ENCODE data around the gene CYP2A13.
"Not testable (repeated sequence)": the region's sequence is repeated elsewhere in the genome, so short reads cannot be mapped to it uniquely, and the experiment has no call there.

Gene CYP2A13, protein sequence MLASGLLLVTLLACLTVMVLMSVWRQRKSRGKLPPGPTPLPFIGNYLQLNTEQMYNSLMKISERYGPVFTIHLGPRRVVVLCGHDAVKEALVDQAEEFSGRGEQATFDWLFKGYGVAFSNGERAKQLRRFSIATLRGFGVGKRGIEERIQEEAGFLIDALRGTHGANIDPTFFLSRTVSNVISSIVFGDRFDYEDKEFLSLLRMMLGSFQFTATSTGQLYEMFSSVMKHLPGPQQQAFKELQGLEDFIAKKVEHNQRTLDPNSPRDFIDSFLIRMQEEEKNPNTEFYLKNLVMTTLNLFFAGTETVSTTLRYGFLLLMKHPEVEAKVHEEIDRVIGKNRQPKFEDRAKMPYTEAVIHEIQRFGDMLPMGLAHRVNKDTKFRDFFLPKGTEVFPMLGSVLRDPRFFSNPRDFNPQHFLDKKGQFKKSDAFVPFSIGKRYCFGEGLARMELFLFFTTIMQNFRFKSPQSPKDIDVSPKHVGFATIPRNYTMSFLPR

DNA sequence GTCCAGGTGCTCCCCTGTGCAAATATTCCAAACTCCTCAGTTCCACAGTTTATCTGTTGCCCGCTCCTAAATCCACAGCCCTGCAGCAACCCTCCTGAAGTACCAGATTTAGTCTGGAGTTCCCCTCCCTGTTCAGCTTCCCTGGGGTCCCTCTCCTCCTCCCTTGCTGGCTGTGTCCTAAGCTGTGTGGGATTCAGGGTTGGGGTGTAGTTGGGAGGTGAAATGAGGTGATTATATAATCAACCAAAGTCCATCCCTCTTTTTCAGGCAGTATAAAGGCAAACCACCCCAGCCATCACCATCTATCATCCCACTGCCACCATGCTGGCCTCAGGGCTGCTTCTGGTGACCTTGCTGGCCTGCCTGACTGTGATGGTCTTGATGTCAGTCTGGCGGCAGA lies at the start of gene CYP2A13:
Gene CYP2A13, plus strand, starts transcription at position 301 of the 400 bp plus-strand sequence. Its CDS starts 21 bp downstream, at position 322.
- DNase-seq (ENCODE audit: low read depth in 2 of 2, low spot score in 1 of 2): no peak

DNA sequence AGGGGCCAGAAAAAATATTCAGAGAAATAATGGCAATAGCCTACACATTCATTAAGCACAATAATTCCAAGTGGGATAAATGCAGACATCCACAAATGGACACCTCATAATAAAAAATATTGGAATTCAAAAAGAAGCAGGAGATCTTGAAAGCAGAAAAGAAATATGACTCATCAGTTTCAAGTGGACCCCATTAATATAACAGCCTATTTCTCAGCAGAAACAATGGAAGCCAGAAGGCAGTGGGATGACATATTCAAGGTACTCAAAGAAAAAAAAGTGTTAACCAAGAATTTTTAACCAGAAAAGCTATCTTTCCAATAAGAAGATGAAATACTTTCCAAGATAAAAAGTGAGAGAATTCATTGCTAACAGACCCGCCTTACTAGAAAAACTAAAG lies 48.4 kb upstream of the CYP2A13 start:
- DNase-seq (ENCODE audit: low read depth in 2 of 2, low spot score in 1 of 2): no peak

DNA sequence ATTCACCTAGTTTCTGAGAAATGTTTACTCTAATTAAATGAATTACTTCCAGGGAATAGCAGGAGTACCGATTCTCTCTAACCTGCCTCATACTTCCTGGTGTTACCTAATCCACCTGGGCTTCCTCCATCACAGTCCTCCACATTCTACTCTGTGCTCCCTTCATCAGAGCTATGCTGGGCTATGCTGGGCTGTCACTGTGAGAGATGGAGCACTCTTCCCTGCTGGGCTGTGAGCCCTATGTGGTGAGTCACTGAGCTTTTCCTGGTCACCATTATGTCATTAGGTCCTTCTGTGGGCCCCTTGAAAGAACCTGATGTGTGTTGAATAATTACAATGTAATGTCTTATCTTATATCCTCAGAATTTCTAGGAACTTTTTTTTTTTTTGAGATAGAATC lies 43.2 kb upstream of the CYP2A13 start:
- DNase-seq (ENCODE audit: low read depth in 2 of 2, low spot score in 1 of 2): not testable (repeated sequence)

DNA sequence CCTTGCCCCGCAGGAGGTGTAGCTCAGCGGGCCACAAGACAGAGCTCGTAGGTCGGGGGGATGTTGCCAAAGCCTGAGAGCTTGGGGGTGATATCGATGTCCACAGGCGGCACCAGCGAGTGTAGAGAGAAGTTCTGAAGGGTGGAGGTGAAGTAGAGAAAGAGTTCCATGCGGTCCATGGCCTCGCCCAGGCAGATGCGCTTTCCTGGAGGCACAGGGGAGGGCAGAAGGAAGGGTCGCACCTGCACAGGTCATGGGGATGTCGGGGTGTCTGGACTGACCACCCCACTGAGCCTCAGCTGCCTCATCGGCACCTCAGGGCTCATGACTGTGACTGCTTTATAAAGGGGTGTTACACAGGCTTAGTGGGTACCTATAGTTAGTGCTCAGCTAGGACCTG lies 37.8 kb upstream of the CYP2A13 start:
- no peak for DNase-seq (ENCODE audit: low read depth in 2 of 2, low spot score in 1 of 2)

DNA sequence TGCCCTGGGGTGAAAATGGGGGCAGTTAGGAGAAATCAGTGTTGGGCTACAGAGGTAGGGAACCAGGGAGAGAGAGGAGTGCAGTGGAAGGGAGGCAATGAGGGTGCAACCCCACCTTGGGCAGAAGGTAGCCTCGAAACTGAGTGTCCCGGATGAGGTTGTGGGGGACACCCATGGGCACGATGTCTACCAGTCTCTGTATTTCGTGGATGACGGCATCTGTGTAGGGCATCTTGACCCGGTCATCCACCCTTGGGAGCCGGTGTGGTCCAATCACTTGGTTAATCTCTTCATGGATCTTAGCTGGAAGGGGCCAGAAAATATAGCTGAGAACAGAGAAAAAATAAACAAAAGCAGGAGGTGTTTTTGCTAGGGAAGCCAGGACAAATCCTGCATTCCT lies 36.1 kb upstream of the CYP2A13 start:
- DNase-seq (ENCODE audit: low read depth in 2 of 2, low spot score in 1 of 2): not testable (repeated sequence)

DNA sequence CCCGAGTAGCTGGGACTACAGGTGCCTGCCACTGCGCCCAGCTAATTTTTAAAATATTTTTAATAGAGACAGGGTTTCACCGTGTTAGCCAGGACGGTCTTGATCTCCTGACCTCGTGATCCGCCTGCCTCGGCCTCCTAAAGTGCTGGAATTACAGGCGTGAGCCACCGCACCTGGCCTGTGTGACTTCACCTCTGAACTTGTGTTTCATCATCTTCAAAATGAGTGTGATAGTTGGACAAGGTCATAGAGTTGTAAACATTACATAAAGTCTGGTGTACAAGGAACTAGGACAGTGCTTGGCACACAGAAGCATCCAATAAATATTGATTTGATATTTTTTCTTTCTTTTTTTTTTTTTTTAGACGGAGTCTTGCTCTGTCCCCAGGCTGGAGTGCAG lies 34.9 kb upstream of the CYP2A13 start:
- not testable (repeated sequence) for DNase-seq (ENCODE audit: low read depth in 2 of 2, low spot score in 1 of 2)

DNA sequence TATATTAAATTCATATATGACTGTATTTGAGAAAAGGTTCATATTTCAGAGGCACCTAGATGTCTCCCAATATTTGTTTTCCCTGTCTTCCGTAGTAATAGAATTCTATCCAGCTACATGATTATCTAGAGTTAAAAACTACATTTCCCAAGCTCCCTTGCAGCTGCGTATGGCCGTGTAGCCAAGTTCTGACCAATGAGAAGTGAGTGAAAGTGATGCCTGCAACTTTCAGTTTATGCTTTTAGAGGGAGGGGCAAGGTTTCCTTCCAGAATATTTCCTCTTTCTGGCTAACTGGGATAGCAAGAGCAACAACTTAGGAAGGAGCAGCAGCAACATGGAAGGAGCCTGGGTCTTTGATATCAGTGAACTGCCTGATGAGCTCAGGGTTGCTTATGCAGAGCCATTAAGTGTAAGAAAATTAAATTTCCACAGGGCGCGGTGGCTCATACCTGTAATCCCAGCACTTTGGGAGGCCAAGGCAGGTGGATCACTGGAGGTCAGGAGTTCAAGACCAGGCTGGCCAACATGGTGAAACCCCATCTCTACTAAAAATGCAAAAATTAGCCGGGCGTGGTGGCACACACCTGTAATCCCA lies 23.2 kb upstream of the CYP2A13 start:
- no peak for DNase-seq (ENCODE audit: low read depth in 2 of 2, low spot score in 1 of 2)

DNA sequence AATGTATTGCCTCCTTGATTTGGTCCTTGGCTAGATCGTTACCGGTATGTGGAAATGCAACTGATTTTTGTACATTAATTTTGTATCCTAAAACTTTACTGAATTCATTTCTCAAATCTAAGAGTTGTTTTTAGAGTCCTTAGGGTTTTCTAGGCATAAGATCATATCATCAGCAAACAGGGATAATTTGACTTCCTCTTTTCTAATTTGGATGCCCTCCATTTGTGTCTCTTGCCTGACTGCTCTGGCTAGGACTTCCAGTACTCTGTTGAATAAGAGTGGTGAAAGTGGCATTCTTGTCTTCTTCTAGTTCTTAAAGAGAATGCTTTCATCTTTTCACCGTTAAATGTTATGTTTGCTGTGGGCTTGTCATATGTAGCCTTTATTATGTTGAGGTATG lies 12.0 kb upstream of the CYP2A13 start:
- no peak for DNase-seq (ENCODE audit: low read depth in 2 of 2, low spot score in 1 of 2)

DNA sequence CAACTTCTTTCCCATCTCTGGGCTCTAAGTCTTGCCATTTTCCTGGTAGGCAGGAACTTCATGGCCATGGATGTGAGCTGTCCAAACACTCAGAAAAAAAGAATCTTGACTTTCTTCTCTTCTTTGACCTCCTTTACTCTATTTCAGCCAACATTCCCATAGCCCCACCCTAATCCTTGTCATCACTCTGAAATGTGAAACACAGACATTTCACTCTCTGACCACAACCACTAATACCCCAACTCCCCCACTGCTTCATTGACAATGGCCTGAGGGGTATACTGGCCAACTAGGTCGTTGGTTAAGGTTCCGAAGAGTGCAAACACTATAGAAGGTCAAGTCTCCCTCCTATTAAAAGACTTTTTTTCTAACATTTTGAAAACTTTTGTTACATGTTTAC lies 4.7 kb upstream of the CYP2A13 start:
- DNase-seq (ENCODE audit: low read depth in 2 of 2, low spot score in 1 of 2): no peak

DNA sequence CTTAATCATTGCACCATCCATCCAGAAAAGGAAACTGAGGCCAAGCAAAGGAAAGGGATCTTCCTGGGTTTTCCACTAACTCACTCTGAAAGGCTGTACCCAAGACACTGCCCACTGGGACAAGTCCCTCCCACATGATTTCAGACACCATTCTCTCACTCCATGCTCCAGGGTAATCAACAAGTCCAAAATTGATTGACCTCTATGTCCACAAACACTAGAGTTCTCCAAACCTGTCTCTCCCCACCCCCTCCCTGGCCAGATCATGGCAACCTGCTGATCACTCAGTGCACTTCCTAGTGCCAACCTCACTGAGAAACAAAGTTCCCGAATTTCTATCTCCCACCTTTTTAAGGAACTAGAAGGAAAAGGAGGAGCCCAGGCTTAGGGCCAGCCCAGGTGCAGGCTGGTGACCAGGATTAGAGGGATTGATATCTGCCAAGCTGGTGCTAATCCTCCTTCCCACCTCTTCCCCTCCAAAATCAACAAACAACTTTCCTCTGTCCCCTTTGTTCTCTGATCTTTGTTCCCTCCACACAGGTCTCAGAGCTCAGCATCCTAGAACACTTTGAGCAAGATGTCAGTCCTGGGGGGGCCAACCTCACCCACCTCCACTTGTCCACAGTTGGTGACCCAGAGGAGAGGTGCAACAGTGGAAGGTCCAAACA lies 2.4 kb upstream of the CYP2A13 start:
- no peak for DNase-seq (ENCODE audit: low read depth in 2 of 2, low spot score in 1 of 2)

DNA sequence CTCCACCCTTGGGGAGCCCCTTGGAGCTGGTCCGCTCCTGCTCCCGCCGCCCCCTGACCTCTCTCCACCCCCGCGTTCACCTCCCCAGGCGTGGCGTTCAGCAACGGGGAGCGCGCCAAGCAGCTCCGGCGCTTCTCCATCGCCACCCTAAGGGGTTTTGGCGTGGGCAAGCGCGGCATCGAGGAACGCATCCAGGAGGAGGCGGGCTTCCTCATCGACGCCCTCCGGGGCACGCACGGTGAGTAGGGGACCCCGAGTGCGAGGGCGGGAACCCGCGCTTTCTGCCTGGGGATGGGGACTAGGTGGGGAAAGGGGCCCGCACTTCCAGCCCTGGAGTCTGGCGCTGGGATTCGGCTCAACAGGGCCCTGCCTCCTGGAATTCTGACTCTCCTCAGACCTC lies 1.7 kb downstream of the CYP2A13 start:
- no peak for DNase-seq (ENCODE audit: low read depth in 2 of 2, low spot score in 1 of 2)

DNA sequence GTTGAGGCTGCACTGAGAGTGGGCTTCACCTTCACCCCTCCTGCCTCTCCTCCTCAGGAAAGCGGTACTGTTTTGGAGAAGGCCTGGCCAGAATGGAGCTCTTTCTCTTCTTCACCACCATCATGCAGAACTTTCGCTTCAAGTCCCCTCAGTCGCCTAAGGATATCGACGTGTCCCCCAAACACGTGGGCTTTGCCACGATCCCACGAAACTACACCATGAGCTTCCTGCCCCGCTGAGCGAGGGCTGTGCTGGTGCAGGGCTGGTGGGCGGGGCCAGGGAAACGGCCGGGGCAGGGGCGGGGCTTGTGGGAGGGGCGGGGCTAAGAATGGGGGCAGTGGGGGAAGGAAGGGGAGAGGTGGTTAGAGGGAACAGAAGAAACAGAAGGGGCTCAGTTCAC lies 7.5 kb downstream of the CYP2A13 start:
- DNase-seq (ENCODE audit: low read depth in 2 of 2, low spot score in 1 of 2): no peak

DNA sequence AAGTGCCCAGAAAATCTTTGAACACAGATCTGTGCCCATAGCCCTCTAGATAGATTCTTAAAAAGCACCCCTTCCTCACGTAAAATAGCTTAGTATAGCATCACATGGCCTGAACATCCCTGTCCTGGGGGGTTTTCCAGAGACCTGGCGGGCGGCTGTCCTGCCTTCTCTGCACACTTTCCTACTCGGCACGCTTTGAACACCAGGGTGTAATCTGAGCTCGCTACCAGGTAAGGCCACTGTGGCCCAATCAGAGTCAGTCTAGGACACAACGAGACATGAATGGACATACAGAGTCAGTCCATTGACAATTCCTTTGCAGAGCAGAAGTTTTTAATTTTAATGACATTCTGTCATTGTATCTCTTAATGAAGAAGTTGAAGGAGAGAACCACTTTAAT lies 8.1 kb downstream of the CYP2A13 start:
- no peak for DNase-seq (ENCODE audit: low read depth in 2 of 2, low spot score in 1 of 2)

DNA sequence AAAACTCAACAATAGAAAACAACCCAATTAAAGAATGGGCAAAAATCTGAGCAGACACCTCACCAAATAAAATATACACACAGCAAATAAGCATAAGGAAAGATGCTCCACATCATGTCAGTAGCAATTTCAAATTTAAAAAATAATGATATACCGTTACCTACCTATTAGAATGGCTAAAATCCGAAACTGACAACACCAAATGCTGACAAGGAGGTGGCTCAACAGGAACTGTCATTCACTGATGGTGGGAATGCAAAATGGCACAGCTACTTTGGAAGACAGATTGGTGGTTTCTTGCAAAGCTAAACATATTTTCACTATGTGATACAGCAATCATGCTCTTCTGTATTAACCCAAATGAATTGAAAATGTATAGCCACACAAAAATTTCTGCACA lies 9.1 kb downstream of the CYP2A13 start:
- DNase-seq (ENCODE audit: low read depth in 2 of 2, low spot score in 1 of 2): no peak

DNA sequence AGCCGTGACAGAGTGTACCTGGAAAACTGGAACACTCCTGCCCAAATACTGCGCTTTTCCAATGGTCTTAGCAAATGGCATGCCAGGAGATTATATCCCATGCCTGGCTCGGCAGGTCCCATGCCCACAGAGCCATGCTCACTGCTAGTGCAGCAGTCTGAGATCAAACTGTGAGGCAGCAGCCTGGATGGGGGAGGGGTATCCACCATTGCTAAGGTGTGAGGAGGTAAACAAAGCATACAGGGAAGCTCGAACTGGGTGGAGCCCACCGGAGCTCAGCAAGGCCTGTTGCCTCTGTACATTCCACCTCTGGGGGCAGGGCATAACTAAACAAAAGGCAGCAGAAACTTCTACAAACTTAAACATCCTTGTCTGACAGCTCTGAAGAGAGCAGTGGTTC lies 10.5 kb downstream of the CYP2A13 start:
- no peak for DNase-seq (ENCODE audit: low read depth in 2 of 2, low spot score in 1 of 2)

DNA sequence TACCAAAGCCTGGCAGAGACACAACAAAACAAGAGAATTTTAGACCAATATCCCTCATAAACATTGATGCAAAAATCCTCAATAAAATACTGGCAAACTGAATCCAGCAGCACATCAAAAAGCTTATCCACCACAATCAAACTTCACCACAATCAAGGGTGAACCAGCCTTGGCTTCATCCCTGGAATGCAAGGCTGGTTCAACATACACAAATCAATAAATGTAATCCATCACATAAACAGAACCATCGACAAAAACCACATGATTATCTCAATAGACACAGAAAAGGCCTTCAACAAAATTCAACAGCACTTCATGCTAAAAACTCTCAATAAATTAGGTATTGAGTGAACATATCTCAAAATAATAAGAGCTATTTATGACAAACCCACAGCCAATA lies 14.0 kb downstream of the CYP2A13 start:
- DNase-seq (ENCODE audit: low read depth in 2 of 2, low spot score in 1 of 2): not testable (repeated sequence)

DNA sequence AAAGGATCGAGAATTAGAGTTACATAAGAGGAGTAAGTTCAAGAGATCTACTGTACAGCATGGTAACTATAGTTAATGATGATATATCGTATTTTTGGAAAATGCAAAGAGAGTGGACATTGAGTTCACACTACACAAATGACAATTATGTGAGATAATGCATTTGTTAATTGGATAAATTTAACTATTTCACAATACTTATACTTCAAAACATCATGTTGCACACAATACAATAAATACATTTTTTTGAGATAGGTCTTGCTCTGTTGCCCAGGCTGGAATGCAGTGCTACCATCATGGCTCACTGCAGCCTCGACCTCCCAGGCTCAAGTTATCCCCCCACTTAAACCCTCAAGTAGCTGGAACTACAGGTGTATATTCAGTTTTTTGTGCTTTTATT lies 17.9 kb downstream of the CYP2A13 start:
- DNase-seq (ENCODE audit: low read depth in 2 of 2, low spot score in 1 of 2): no peak

DNA sequence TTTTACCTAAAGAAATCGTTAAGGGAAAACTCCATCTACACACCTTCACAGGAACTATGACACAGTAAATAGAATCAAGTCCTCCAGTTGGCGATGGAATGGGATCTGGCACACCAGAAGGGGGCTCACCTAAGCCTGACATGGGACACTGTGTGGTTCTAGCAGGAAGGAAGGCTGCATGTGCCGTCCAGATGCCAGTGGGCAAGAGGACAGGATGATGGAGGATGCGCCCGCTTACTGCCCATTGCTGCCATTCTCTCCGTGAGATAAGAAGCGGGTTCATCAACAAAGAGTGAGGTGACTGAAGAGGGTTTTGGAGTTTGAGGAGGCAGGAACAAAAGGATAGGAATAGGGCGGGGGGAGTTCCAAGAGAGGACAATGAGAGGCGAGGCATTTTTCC lies 23.0 kb downstream of the CYP2A13 start:
- no peak for DNase-seq (ENCODE audit: low read depth in 2 of 2, low spot score in 1 of 2)

DNA sequence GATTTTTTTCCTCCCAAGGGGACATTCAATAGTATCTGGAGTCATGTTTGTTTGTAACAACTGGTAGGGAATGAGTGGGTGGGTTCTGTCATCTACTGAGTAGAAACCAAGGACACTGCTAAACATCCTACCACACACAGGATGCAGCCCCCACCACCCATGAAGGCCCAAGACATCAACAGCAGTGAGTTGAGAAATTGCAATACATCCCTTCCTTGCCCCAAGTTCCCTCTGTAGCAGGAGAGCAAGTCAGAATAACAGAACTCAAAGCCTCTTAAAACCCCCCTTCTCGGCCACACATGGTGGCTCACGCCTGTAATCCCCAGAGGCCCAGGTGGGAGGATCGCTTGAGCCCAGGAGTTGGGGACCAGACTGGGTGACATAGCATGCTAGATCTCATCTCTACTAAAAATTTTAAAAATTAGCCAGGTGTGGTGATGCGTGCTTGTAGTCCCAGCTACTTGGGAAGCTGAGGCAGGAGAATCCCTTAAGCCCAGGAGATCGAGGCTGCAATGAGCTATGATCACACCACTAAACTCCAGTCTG lies 23.6 kb downstream of the CYP2A13 start:
- no peak for DNase-seq (ENCODE audit: low read depth in 2 of 2, low spot score in 1 of 2)

DNA sequence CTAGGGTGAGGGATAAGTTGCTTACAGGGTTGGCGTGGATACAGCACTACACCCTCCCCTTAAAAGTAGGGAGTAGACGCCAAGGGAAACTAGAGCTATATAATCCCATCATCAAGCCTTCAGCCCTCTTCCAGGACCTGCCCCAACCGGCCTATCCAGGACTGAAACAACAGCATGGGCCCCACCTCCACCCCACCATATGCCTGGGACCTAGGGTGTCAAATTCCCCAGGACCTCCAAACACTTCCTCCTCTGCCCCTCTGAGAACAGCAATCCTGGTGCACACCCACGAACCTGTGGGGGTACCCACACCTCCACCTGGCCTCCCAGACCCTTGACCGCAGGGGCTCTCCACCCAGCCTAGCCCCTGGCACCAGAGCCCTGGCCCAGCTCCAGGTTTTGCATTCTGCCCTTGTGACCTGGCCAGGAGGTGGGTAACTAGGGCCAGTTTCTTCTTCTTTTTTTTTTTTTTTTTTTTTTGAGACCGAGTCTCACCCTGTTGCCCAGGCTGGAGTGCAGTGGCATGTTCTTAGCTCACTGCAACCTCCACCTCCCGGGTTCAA lies 24.6 kb downstream of the CYP2A13 start:
- no peak for DNase-seq (ENCODE audit: low read depth in 2 of 2, low spot score in 1 of 2)

DNA sequence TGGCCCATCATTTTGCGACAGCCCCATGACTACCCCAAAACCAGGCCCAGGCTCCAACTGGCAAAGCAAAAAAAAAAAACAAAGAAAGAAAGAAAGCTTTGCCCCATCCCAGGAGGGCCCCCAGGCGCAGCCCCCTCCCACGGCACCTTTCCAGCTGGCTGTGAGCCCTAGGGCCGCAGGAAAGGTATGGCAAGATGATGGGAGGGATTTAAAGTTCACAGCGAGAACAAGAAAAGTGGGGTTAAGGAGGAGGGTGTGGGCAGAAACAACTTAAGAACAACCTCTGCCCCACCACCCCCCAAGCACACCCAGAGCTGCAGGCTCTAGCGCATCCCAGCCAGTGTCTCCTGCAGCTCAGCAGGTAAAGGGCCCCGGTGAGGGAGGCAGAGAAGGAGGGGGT lies 25.9 kb downstream of the CYP2A13 start, which contains the start of gene CYP2F1:
Gene CYP2F1, plus strand, starts transcription at position 301 of the 400 bp plus-strand sequence. CDS start 1,757 bp downstream, outside the sequence.
- no peak for DNase-seq (ENCODE audit: low read depth in 2 of 2, low spot score in 1 of 2)
